Thyroid gland (tissue), 4 donors: ENCODE data around the gene LMAN2L.

ENCODE experiments used
- CTCF ChIP-seq, 6 experiments: fragments of 200-600 bp in 3 of 6; fragments of 450-650 bp in 3 of 6; sonication (generic) in 3 of 6; IDR thresholded peaks; one replicate each; pipeline ENCODE4 v1.5.1; 2016 to 2019; ENCODE audit warnings: antibody characterized with exemption in 6 of 6, mild to moderate bottlenecking in 2 of 6, inconsistent platforms in 1 of 6, moderate library complexity in 1 of 6
- POLR2A ChIP-seq, 2 donors: fragments of 450-650 bp; IDR thresholded peaks; one replicate each; pipeline ENCODE4 v1.6.1; 2017; ENCODE audit warnings: antibody characterized with exemption in 2 of 2, mild to moderate bottlenecking in 2 of 2, moderate library complexity in 1 of 2

GRCh38 chr2:96775160-96775559 lies 35.3 kb upstream of the LMAN2L start:
- TF ChIP-seq CTCF (IDR thresholded peaks at IDR 0.05) (no peak), POLR2A (IDR thresholded peaks at IDR 0.05) (no peak)
